HG02943 (cell line): ENCODE measurements around the gene NFKBIZ.
"Not testable (repeated sequence)": the region's sequence is repeated elsewhere in the genome, so short reads cannot be mapped to it uniquely, and the experiment has no call there.

ENCODE experiments used
- ATAC-seq: cut with Tn5 transposase; IDR thresholded peaks from one replicate; pipeline ENCODE4 v1.9.1; 2021; ENCODE audit warnings: mild to moderate bottlenecking, low read depth, moderate library complexity; ENCODE audit not compliant: unreplicated experiment

Gene NFKBIZ

DNA sequence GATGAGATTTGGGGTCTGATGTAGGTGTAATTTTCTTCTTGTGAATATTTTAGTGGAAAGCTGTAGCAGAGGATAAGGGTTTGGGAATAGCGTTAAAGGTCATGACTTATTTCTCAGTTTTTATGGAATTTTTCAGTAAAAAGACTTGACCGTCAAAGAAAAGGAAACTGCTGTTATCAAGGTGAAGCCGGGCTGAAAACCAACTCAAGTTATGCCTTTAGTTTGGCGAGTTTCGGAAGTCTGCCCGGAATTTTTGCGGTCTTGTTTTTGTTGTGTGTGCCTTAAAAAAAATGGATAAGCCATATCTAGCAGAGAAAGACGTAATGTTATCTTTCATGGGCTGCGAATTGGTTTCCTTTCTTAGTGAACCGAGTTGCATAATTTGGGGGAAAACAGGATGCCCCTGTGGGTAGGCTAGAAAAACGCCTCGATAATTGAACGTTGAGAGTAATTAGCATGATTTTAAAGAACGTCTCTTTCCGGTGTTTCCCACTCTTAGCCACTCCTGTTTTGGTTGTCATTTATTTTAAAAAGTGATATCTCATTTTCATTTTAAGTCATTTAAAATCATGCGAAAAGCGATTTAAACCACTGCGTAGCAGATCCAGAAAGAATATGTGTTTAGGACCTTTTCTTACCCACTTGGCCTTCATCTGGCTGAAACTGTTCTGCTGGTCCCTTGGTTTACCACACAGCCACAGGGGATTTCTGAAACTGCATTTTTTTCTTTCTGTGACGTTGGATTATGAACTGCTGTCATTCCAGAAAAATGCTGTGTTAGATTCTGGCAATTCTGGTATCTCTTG, 1.1 kb downstream of the NFKBIZ start:
- no peak for ATAC-seq

- no peak for ATAC-seq
Observed at GRCh38 chr3:101851072-101851770, 1.9 kb downstream of the NFKBIZ start.

- no peak for ATAC-seq
Observed at GRCh38 chr3:101851850-101852714, 2.8 kb downstream of the NFKBIZ start.

- no peak for ATAC-seq
Observed at GRCh38 chr3:101852983-101853840, 3.9 kb downstream of the NFKBIZ start.

DNA sequence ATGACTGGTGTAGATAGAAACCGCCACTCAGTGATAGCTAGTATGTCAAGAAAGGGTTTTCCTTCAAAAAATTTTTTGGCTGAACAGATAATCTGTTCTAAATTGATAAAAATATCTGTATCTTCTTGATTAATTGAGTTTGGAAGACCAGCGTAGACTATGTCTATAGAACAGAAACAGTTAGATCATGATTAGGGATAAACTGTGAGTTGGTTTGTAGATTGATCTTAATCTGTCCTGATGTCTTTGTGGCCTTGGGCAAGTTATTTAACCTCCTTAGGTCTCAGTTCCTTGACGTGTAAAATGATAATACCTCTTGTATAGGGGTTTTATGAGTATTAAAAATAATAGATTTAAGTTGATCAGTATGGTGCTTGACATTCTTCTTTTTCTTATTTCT, 4.7 kb downstream of the NFKBIZ start:
- ATAC-seq: no peak

- ATAC-seq: no peak
Observed at GRCh38 chr3:101854608-101855304, 5.4 kb downstream of the NFKBIZ start.

DNA sequence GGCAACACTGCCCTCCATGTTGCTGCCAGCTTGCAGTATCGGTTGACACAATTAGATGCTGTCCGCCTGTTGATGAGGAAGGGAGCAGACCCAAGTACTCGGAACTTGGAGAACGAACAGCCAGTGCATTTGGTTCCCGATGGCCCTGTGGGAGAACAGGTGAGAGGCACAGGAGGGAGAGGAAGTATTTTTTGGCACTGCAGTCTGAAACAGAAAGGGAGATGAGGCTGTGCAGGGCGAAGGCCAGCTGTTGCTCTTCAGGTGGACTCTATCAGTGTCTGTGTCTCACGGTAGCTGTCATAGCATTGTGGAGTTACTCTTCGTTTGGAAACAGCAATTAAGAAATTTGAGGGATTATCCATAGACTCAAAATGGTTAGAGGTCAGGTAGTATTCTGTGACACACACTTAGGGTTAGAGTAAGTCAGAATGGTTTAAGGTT, 8.0 kb downstream of the NFKBIZ start:
- no peak for ATAC-seq

DNA sequence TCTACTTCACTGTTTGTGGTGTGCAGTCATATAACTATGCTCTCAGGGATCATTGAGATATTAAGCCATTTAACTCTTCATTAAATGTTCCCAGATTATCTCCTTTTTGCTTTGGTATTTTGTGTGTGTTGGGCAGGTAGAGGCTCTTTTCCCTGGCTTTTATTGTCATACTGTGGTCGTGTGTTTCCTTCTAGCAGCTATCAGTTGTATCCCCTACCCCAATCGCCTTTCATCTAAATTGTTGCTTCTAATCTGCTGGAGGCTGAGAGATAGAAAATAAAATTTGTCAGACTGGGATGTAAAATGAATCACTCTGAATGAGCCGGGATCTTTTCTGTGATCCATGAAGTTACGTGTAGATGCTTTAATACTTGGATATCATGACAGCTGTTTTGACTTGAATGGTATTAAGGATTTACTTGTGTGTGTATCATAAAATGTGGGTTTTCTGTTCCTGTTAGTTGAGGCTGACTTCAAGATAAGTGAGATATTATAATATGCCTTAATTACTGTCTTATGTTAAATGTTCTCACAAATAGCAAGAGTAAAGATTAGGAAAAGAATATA, 9.2 kb downstream of the NFKBIZ start:
- no peak for ATAC-seq

GRCh38 chr3:101859882-101860448, 10.7 kb downstream of the NFKBIZ start:
- no peak for ATAC-seq

DNA sequence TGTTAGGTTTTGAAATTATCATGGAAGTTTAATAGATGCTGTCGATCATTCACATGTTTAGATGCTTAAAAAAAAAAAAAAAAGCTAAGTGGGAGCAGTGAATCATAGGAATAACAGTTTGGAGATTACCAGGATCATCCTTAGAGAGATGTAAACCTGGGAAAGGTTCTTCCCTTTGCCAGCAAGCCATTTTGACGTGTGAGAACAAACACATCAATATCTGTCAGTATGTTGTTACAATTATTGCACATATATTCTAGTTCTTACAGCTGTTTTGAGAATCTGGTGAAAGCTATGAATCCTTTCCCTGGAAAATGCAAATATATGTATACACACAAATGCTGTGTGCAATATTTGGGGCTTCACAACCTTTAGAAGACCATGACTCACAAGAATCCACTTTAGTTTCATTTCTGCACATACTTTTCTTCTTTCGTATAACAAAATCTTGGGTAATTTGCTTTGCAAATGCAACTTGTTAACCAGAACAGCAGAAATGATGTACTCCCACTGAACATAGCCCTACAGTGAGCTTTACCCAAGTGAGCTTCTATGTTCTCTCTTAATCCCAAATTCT, 12.0 kb downstream of the NFKBIZ start:
- ATAC-seq: no peak

GRCh38 chr3:101861789-101862415, 12.6 kb downstream of the NFKBIZ start:
- ATAC-seq: no peak

DNA sequence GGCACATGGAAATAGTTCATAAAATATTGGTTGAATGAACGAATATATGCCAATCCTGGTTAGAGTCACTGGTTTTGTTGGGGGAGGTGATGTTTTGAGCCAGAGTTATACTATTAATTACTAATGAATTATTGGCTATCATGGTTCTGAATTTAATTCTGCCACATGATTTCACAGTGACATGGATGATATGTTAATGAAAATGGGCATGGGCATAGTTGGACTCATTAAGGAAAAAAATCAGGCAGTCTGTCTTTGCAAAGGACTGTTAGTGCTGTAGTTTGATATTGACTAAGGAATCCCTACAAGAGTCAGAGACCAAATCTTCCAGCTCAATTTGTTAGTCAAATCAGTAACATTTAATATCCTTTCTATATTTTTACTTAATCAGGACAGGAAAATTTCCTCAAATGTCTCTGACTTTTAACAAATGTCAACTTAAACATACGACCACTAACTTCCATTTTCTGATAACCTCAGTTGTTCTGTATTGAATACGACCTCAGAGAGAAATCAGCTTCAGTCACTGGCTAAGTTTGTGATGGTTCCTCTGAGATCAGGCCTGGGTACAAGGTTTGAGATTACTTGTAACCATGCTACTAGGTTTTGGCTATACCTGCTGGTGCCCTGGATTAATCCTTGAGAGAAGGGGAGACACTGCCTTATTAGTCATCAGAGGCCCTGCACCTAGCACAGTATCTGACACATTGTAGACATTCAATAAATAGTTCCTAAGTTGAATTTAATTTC, 13.3 kb downstream of the NFKBIZ start:
- no peak for ATAC-seq

GRCh38 chr3:101864926-101865325, 15.6 kb downstream of the NFKBIZ start:
- ATAC-seq: not testable (repeated sequence)

GRCh38 chr3:101865751-101866509, 16.6 kb downstream of the NFKBIZ start:
- no peak for ATAC-seq

- no peak for ATAC-seq
Observed at GRCh38 chr3:101867511-101867910, 18.2 kb downstream of the NFKBIZ start.

- no peak for ATAC-seq
Observed at GRCh38 chr3:101867996-101868395, 18.7 kb downstream of the NFKBIZ start.
